SJSA1 (cell line): ENCODE data around the gene PDCD7. TPM values are rescaled to one million over a fixed set of nuclear protein-coding genes. Genes with fewer than 3 reads are reported as not detected.
A peak's percentile ranks its signal among the peaks of the same experiment; 100 is the strongest.
"Not testable (repeated sequence)": the region's sequence is repeated elsewhere in the genome, so short reads cannot be mapped to it uniquely, and the experiment has no call there.

ENCODE experiments used
- DNase-seq, 2 experiments: peaks; one replicate each; pipeline ENCODE4 v3.0.0-alpha.2; 2015 to 2020; ENCODE audit warnings: low spot score in 2 of 2, low read depth in 1 of 2
- H3K27ac ChIP-seq: fragments of 250-450 bp; sonication (Bioruptor Pico); 2 replicates; pipeline ENCODE4 v1.5.1; 2020; ENCODE audit warnings: mild to moderate bottlenecking, moderate library complexity
- H3K27me3 ChIP-seq: fragments of 250-450 bp; sonication (Bioruptor Pico); replicated peaks from 2 replicates; pipeline ENCODE4 v1.5.1; 2020; ENCODE audit warnings: mild to moderate bottlenecking, moderate library complexity
- H3K36me3 ChIP-seq: fragments of 250-450 bp; sonication (Bioruptor Pico); 2 replicates; pipeline ENCODE4 v1.5.1; 2020; ENCODE audit warnings: mild to moderate bottlenecking
- H3K4me1 ChIP-seq: fragments of 250-450 bp; sonication (Bioruptor Pico); replicated peaks from 2 replicates; pipeline ENCODE4 v1.6.1; 2021; ENCODE audit warnings: mild to moderate bottlenecking
- H3K4me3 ChIP-seq: fragments of 250-450 bp; sonication (Bioruptor Pico); 2 replicates; pipeline ENCODE4 v1.5.1; 2020; ENCODE audit warnings: mild to moderate bottlenecking
- H3K9me3 ChIP-seq: fragments of 250-450 bp; sonication (Bioruptor Pico); replicated peaks from 2 replicates; pipeline ENCODE4 v1.5.1; 2020; ENCODE audit warnings: mild to moderate bottlenecking
- total RNA-seq: library from RNA; depleted of rRNA; stranded (reverse); fragments of >200 nt; shearing (Covaris generic); gene quantifications from 2 replicates; pipeline ENCODE4 v1.2.3, GENCODE V29; 2014

The PDCD7 gene
- total RNA-seq, 1 experiment from 2014 or later: 25.8 TPM

DNA sequence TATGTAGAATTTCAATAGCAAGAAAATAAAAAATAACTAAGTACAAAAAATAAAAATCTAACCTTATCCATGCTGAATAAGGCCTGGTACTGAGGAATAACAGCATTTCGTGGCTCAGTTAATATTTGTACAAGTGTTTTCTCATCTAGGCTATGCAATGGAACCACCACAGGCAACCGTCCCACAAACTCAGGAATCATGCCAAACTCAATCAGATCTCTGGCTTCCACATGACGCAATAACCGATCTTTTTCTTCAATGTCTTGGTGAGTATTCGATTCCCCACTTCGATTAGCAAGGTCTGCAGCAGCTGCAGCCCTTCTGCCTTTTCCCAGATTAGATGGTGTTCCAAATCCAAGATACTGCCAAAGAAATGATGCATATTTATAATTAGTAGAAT lies 21.1 kb upstream of the PDCD7 start:
- H3K27ac ChIP-seq: no peak overlapping the region
- no peaks in the 10 kb centered on the region for H3K9me3 ChIP-seq
- no peaks in the 10 kb centered on the region for H3K4me1 ChIP-seq
- peaks cover 88% of the 10 kb centered on the region for H3K36me3 ChIP-seq
- H3K27me3 ChIP-seq: no peaks in the 10 kb centered on the region
- H3K4me3 ChIP-seq: no peak overlapping the region
- DNase-seq: no peak

DNA sequence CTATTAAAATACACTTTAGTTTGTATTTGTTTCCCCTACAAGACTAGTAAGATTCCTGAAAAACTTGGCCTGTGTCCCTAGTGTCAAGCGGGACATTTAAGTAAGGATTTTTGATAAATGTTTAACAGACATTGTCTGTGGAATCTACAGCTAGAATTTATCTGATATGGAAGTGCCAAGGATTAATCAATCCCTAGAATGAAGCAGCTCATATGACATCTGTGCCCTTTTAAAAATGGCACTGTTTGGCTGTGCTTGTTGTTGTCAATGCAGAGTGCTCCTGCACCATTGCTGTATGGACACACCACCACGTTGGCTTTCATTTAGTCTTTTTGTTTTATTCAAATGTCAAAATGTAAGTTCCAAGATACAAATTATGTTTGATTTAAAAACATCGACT lies 14.3 kb upstream of the PDCD7 start:
- Histone ChIP-seq H3K4me3 (no peak overlapping the region), H3K9me3 (no peaks in the 10 kb centered on the region), H3K27me3 (no peaks in the 10 kb centered on the region), H3K36me3 (peaks cover 37% of the 10 kb centered on the region), H3K27ac (no peak overlapping the region), H3K4me1 (no peaks in the 10 kb centered on the region)
- DNase-seq: no peak

GRCh38 chr15:65146438-65146837 lies 12.8 kb upstream of the PDCD7 start:
- no peak for DNase-seq
- Histone ChIP-seq H3K27ac (no peak overlapping the region), H3K36me3 (peaks cover 29% of the 10 kb centered on the region), H3K4me3 (no peak overlapping the region), H3K27me3 (no peaks in the 10 kb centered on the region), H3K9me3 (no peaks in the 10 kb centered on the region), H3K4me1 (no peaks in the 10 kb centered on the region)

DNA sequence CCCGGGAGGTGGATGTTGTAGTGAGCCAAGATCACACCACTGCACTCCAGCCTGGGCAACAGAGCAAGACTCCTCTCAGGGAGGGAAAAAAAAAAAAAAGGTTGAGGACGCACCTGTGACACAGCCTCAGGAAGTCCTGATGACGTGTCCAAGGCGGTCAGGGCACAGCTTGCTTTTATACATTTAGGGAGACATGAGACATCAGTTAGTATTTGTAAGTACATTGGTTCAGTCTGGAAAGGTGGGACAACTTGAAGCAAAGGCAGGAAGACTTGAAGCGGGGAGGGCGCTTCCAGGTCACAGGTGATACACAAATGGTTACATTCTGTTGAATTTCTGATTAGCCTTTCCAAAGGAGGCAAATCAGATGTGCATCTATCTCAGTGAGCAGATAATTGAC lies 5.0 kb upstream of the PDCD7 start:
- not testable (repeated sequence) for H3K4me3 ChIP-seq, DNase-seq, H3K9me3 ChIP-seq, H3K36me3 ChIP-seq, H3K27me3 ChIP-seq, H3K4me1 ChIP-seq, H3K27ac ChIP-seq

DNA sequence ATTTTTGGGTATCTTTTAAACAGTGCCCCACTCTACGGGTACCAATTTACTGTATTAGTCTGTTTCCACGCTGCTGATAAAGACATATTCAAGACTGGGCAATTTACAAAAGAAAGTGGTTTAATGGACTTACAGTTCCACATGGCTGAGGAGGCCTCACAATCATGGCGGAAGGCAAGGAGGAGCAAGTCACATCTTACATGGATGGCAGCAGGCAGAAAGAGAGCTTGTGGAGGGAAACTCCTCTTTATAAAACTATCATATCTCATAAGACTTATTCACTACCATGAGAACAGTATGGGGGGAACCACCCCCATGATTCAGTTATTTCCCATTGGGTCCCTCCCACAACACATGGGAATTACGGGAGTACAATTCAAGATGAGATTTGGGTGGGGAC lies 4.3 kb upstream of the PDCD7 start:
- H3K36me3 ChIP-seq, H3K4me1 ChIP-seq, H3K4me3 ChIP-seq, H3K9me3 ChIP-seq, H3K27me3 ChIP-seq, H3K27ac ChIP-seq, DNase-seq: not testable (repeated sequence)

DNA sequence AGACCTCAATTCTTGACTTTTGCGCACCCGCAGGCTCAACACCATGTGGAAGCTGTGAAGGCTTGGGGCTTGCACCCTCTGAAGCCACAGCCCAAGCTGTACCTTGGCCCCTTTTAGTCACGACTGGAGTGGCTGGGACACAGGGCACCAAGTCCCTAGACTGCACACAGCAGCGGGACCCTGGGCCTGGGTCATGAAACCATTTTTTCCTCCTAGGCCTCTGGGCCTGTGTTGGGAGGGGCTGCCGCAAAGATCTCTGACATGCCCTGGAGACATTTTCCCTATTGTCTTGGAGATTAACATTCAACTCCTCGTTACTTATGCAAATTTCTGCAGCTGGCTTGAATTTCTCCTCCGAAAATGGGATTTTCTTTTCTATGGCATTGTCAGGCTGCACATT lies 3.5 kb upstream of the PDCD7 start:
- not testable (repeated sequence) for H3K27ac ChIP-seq, H3K27me3 ChIP-seq, DNase-seq, H3K4me1 ChIP-seq, H3K4me3 ChIP-seq, H3K9me3 ChIP-seq, H3K36me3 ChIP-seq

GRCh38 chr15:65134538-65134937 lies 930 bp upstream of the PDCD7 start:
- no peaks in the 10 kb centered on the region for H3K27me3 ChIP-seq
- no peak for DNase-seq
- H3K27ac ChIP-seq: no peak overlapping the region
- H3K9me3 ChIP-seq: no peaks in the 10 kb centered on the region
- peaks cover 13% of the 10 kb centered on the region for H3K4me1 ChIP-seq
- H3K4me3 ChIP-seq: no peak overlapping the region
- H3K36me3 ChIP-seq: peaks cover 21% of the 10 kb centered on the region

DNA sequence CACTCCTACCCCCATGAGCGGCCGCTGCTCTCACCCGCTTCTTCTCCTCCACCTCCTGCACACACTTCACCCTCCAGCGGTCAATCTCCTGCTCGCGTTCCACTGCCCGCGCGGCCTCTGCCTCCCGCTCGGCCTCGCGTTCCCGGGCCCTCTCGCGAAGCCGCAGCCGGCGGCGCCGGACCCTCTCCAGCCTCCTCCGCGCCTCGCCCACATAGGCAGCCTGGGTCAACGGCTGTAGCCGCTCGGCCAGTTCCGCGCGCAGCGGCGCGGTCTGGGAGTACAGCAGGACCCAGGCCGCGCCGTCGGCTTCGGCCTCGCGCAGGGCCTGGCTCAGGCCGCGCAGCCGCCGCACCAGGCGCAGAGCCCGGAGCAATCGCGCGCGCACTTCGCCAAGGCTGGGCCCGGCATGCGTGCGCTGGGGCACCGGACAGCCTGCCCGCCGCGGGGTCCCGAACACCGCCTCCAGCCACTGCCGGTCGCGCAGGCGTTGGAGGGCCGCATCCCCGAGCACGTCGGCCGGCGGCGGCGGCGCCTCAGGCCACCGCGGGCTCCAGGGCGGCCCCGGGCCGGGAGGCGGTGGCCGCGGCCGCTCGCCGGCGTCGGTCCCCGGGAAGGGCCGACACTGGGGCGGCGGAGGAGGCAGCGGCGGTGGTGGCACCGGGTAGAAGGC lies 595 bp downstream of the PDCD7 start:
- H3K27me3 ChIP-seq: no peaks in the 10 kb centered on the region
- peak; percentile 43 to 55 for DNase-seq
- H3K4me1 ChIP-seq: peaks cover 13% of the 10 kb centered on the region
- peak overlapping the region; percentile 79 for H3K4me3 ChIP-seq
- H3K36me3 ChIP-seq: peaks cover 36% of the 10 kb centered on the region
- peak overlapping the region; percentile 54 for H3K27ac ChIP-seq
- H3K9me3 ChIP-seq: no peaks in the 10 kb centered on the region

DNA sequence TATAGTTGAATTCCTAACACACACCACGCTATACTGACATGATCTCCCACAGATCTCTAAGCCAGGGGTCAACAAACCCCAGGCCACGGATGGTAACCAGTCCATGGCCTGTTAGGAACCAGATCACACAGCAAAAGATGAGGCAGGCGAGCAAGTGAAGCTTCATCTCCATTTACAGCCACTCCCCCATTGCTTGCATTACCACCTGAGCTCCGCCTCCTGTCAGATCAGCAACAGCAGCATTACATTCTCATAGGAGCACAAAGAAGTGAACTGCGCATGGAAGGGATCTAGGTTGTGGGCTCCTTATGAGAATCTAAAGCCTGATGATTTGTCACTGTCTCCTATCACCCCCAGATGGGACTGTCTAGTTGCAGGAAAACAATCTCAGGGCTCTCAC lies 2.7 kb downstream of the PDCD7 start:
- peaks cover 13% of the 10 kb centered on the region for H3K4me1 ChIP-seq
- H3K4me3 ChIP-seq: no peak overlapping the region
- peaks cover 53% of the 10 kb centered on the region for H3K36me3 ChIP-seq
- no peaks in the 10 kb centered on the region for H3K27me3 ChIP-seq
- H3K9me3 ChIP-seq: no peaks in the 10 kb centered on the region
- no peak overlapping the region for H3K27ac ChIP-seq
- peak in 1 of 2 experiments; percentile 9 for DNase-seq

DNA sequence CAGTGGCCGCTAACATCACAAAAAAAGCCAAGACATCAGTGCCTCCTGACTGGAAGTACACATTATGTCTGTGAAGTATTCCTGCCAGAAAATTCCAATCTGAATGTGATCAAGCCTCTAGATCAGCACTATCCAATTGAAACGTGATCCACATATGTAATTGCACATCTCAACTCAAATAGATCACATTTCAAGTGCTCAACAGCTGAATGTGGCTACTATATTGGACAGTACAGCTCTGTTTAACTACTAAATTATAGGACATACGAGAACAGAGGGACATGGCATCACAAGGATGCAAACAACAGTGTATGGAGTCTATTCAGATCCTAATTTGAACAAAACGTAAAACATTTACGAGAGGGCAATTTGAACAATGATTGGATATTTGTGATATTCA lies 18.1 kb downstream of the PDCD7 start:
- H3K27me3 ChIP-seq: no peaks in the 10 kb centered on the region
- H3K27ac ChIP-seq: no peak overlapping the region
- no peak overlapping the region for H3K4me3 ChIP-seq
- no peak for DNase-seq
- peaks cover 8% of the 10 kb centered on the region for H3K4me1 ChIP-seq
- H3K36me3 ChIP-seq: peaks cover 84% of the 10 kb centered on the region
- no peaks in the 10 kb centered on the region for H3K9me3 ChIP-seq

DNA sequence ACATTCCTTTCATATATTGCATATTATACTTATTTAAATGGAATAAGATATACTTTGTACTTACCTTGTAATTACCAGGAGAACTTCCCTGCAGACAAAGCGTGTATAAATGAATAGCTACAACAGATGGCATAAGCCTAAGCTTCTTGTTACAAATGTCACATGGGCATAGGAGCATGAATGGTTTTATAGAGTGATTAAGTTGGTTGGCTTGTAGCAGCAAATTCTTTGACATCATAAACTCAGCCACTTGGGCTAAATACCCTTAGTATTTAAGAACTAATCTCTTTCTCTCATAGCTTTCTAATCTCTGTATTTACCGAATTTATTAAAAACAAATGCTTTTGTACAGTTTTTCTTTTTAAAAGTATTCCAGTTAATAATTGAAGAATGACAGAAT lies 18.5 kb downstream of the PDCD7 start, which contains the start of gene UBAP1L:
TSS of gene UBAP1L (minus strand) at position 115 of the 400 bp plus-strand sequence. CDS start 8,985 bp downstream, outside the sequence.
- DNase-seq: no peak
- H3K4me3 ChIP-seq: no peak within 1 kb of the TSS
- H3K36me3 ChIP-seq: peaks cover 80% of the 10 kb centered on the region

DNA sequence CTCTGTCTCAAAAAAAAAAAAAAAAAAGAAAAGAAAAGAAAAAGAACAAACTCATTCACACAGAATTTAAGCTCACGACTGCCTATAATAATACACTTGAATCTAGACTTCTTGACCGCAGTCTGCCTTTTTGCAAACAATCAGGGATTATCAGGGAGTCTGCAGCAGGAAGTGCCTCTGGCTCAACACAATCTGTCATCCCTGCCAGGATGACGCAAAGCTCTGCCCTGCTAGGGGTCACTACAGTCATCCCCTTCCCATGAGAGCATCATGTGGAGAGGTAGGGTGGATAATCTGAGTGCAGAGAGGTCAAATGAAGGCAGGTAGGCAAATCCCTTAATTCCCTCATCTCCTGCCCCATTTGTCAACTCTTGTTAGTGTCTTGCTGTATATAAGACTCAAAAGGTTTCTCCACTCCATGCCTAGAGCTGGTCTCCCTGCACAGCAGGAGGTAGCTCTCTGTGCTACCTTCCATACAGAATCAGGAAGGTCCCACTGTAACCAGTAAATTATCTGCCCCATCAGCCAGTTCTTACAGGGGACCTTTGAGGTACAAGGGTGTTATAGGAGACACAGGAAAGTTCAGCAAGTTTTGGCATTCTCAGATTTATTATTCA lies 22.8 kb downstream of the PDCD7 start:
- Histone ChIP-seq H3K27ac (peak overlapping the region; percentile 56), H3K4me3 (no peak overlapping the region), H3K4me1 (peaks cover 25% of the 10 kb centered on the region), H3K36me3 (peaks cover 45% of the 10 kb centered on the region), H3K27me3 (no peaks in the 10 kb centered on the region), H3K9me3 (no peaks in the 10 kb centered on the region)
- peak; percentile 79 for DNase-seq

More for the DNA sequence above, 18.5 kb downstream of the PDCD7 start, which contains the start of gene UBAP1L:
- no peaks in the 10 kb centered on the region for H3K27me3 ChIP-seq
- no peaks in the 10 kb centered on the region for H3K9me3 ChIP-seq
- peaks cover 11% of the 10 kb centered on the region for H3K4me1 ChIP-seq
- no peak within 1 kb of the TSS for H3K27ac ChIP-seq

DNA sequence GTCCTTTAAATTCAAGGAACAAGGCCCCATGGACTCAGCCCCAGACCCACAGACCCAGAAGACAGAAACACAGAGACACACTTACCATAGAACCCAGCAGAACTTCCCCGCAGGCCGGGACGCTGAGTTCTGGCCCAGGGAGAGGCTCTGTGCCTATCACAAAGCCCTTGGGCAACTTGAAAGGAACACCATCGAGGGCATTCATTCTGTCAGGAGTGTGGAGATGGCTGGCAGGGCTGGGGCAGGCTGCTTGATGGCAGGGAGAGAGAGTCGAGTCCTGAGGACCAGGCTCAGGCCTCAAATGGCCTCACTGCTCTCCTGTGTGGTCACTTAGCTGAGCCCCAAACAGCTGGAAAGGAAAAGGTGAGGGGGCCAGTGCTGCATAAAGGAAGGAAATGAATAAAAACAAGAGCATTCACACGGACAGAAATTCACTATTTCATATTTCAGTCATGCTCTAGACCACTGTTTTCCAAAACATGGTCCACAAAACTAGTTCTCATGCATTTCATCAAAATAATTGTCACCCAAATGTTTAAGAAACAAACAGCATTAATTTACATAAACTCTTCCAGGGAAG lies 27.5 kb downstream of the PDCD7 start:
- no peak overlapping the region for H3K27ac ChIP-seq
- no peak for DNase-seq
- H3K27me3 ChIP-seq: no peaks in the 10 kb centered on the region
- peaks cover 33% of the 10 kb centered on the region for H3K36me3 ChIP-seq
- no peaks in the 10 kb centered on the region for H3K9me3 ChIP-seq
- H3K4me1 ChIP-seq: peaks cover 31% of the 10 kb centered on the region
- no peak overlapping the region for H3K4me3 ChIP-seq

DNA sequence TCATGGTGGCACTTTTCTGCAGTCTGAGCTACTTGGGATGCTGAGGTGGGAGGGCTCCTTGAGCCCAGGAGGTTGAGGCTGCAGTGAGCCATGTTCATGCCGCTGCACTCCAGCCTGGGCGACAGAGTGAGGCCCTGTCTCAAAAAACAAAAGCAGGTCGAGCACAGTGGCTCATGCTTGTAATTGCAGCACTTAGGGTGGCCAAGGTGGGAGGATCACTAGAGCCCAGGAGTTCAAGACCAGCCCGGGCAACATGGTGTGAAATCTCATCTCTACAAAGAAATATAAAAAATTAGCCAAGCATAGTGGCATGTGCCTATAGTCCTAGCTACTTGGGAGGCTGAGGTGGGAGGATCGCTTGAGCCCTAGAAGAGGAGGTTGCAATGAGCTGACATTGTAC lies 28.6 kb downstream of the PDCD7 start:
- Histone ChIP-seq H3K27me3 (no peaks in the 10 kb centered on the region), H3K9me3 (no peaks in the 10 kb centered on the region), H3K27ac (no peak overlapping the region), H3K4me3 (no peak overlapping the region), H3K36me3 (peaks cover 39% of the 10 kb centered on the region), H3K4me1 (peaks cover 28% of the 10 kb centered on the region)
- DNase-seq: no peak
